OCI-LY7 (cell line): ENCODE results near the gene APBA1.

Source experiments
- EZH2phosphoT487 ChIP-seq: fragments of 200-600 bp; sonication (generic); IDR thresholded peaks from 2 replicates; pipeline ENCODE4 v1.6.1; 2018; ENCODE audit warnings: low read depth, borderline replicate concordance, mild to moderate bottlenecking, mixed run types, antibody characterized with exemption, low read length, moderate library complexity, mixed read lengths
- TF ChIP-seq, protein P1 (sequence below): fragments of 200-600 bp; sonication (generic); conservative IDR thresholded peaks from 2 replicates; pipeline ENCODE4 v1.5.1; 2014; ENCODE audit warnings: mild to moderate bottlenecking, antibody characterized with exemption, low read length, moderate library complexity, mixed read lengths

DNA sequence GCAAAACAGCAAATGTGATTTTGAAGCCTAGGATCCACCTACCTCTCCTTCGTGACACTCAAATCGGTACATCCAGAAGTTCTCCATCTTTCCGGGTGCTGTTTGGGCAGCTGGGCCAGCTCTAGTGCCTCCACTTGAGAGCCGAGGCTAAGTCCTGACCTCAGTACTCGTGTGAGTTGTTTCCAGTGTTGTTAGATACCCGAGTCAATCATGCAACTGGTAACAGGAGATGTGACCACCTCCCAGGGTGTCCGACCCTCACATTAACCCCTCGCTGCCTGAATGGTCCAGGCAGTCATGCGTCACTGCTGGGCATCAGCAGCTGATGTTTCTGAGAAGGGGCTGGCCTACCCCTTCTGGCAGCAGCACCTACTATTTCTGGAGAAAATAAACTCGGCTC, 176.9 kb downstream of the APBA1 start:
- TF ChIP-seq, protein P1, sequence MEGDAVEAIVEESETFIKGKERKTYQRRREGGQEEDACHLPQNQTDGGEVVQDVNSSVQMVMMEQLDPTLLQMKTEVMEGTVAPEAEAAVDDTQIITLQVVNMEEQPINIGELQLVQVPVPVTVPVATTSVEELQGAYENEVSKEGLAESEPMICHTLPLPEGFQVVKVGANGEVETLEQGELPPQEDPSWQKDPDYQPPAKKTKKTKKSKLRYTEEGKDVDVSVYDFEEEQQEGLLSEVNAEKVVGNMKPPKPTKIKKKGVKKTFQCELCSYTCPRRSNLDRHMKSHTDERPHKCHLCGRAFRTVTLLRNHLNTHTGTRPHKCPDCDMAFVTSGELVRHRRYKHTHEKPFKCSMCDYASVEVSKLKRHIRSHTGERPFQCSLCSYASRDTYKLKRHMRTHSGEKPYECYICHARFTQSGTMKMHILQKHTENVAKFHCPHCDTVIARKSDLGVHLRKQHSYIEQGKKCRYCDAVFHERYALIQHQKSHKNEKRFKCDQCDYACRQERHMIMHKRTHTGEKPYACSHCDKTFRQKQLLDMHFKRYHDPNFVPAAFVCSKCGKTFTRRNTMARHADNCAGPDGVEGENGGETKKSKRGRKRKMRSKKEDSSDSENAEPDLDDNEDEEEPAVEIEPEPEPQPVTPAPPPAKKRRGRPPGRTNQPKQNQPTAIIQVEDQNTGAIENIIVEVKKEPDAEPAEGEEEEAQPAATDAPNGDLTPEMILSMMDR: no peak
- no peak for TF ChIP-seq EZH2phosphoT487
